ENCODE data around the gene GTF2E1.

DNA sequence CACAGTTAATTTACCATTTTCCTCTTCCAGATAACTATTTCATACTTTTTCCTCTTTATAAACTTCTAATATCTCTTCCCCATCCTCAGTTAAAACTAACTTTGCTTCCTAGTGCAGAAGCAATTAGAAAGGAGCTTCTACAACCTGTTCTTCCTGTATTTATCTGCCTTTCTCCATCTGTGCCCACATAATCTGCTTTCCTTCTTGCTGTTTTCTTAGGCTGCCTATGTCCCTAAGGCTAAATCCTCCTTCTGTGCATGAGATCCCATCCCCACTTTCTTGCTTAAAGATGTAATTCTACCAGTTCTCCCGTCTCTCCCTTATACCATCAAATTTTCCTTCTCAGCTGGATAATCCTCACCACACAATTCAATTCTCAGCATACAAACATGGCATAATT is 32.2 kb upstream of the GTF2E1 start:
- TF ChIP-seq, protein P1, sequence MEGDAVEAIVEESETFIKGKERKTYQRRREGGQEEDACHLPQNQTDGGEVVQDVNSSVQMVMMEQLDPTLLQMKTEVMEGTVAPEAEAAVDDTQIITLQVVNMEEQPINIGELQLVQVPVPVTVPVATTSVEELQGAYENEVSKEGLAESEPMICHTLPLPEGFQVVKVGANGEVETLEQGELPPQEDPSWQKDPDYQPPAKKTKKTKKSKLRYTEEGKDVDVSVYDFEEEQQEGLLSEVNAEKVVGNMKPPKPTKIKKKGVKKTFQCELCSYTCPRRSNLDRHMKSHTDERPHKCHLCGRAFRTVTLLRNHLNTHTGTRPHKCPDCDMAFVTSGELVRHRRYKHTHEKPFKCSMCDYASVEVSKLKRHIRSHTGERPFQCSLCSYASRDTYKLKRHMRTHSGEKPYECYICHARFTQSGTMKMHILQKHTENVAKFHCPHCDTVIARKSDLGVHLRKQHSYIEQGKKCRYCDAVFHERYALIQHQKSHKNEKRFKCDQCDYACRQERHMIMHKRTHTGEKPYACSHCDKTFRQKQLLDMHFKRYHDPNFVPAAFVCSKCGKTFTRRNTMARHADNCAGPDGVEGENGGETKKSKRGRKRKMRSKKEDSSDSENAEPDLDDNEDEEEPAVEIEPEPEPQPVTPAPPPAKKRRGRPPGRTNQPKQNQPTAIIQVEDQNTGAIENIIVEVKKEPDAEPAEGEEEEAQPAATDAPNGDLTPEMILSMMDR (IDR thresholded peaks at IDR 0.05): no peak
- TF ChIP-seq POLR2AphosphoS5 (IDR thresholded peaks at IDR 0.05): no peak
- no peak for TF ChIP-seq POLR2A (IDR thresholded peaks at IDR 0.05)
- no peak for TF ChIP-seq EP300 (IDR thresholded peaks at IDR 0.05)

Data from gastroesophageal sphincter (tissue), 3 donors.